GM12801 (cell line): Measurements from ENCODE around the gene TBC1D22A.

Source experiments
- TF ChIP-seq, protein P1 (sequence below): IDR thresholded peaks from one replicate; pipeline ENCODE4 v1.5.1; 2011; ENCODE audit warnings: control low read depth; ENCODE audit not compliant: insufficient read length; ENCODE audit errors: extremely low read depth

Gene TBC1D22A

DNA sequence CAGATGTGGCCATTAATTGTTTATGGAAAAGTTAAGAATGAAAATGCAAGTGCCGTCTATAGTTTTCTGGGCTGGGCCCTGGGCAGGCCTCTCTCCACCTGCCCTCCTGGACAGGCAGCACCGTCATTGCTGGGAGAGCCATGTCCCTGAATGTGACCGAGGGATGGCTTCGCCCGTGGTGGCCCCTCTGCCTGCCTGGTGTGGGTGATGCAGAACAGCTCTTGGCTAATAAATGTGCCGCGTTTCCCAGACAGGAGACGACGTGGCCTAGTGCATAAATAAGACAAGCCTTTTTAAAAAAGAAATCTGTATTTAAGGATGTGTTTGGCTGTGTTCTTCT is 407.3 kb downstream of the TBC1D22A start:
- TF ChIP-seq, protein P1, sequence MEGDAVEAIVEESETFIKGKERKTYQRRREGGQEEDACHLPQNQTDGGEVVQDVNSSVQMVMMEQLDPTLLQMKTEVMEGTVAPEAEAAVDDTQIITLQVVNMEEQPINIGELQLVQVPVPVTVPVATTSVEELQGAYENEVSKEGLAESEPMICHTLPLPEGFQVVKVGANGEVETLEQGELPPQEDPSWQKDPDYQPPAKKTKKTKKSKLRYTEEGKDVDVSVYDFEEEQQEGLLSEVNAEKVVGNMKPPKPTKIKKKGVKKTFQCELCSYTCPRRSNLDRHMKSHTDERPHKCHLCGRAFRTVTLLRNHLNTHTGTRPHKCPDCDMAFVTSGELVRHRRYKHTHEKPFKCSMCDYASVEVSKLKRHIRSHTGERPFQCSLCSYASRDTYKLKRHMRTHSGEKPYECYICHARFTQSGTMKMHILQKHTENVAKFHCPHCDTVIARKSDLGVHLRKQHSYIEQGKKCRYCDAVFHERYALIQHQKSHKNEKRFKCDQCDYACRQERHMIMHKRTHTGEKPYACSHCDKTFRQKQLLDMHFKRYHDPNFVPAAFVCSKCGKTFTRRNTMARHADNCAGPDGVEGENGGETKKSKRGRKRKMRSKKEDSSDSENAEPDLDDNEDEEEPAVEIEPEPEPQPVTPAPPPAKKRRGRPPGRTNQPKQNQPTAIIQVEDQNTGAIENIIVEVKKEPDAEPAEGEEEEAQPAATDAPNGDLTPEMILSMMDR, result no peak

DNA sequence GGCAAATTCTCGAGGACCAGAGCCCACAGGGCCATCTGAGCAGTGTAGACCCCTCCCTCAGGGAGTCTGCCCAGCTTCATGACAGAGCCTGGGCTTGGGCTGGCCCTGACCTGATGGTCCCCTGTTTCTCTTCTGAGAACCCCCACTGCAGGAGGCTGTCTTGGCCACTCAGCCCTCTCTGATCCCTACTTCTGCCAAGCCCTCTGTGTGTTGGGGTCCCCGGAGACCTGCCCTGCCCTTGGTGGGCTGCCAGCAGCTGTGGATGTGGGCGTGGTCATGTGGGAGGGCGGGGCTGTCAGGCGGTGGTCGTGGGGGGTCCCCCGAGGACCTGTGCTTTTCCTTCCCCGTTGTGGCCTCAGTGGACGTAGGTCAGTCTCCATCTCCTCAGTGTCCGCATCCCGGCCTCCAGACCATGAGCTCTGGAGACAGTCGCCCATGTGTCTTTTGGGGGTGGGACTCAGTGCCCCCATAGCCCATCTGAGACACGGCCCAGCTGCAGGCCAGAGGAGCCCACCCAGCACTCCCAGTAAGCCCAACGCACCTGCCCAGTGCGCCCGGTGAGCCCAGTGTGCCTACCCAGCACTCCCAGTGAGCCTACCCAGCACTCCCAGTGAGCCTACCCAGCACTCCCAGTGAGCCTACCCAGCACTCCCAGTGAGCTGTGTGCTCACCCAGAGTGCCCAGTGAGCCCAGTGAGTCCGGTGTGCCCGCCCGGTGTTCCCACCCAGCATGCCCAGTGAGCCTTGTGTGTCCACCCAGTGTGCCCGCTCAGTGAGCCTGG is 409.2 kb downstream of the TBC1D22A start:
- TF ChIP-seq, protein P1, result no peak

DNA sequence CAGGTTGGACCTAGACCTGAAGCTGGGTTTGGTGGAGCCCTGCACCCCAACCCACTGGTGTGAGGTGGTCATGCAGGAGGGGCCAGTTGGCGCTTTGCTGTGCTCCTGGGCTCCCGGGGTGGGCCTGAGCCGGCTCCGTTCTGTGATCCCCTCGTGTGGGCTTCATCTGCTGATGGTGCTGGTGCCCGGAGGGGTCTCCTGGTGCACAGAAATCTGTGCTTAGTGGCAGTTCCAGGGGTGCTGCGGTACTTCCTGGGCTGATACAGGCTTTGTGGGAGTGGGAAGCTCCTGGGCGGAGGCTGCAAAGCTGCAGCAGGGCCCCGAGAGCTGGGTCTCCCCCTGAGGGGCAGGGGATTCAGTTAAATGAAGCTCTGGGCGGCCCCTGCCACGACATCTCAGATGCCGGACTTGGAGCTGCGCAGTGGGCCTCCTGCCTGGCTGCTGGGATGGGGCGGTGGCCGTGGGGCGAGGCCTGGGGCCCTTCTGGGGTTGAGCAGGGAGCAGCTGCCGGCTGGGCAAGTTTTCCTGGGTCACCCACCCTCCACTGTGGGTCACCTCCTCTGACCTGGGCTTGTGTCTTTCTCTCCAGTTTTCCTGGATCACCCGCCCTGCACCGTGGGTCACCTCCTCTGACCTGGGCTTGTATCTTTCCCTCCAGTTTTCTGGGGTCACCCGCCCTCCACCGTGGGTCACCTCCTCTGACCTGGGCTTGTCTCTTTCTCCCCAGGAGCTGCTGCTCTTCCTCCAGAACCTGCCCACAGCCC is 410.5 kb downstream of the TBC1D22A start:
- TF ChIP-seq, protein P1, result no peak

DNA sequence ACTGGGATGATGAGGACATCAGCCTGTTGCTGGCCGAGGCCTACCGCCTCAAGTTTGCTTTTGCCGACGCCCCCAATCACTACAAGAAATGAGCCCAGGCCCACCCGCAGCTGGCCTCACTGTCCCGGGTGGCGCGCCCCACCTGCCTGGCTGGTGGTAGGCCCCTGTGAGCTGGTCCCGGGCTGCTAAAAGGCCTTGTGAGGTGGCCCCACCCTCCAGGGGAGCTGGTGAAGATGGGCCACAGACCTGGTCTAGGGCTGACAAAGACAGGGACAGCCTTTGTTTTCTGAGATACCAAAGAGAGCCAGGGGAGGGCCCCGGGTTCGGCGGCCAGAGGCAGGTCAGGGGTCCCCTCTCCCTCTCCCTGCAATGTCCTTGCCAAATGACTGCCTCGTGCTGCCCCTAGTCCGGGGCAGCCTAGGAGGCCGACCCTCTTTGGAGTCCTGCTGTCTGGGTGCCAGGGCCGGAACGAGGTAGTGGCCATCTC is 411.1 kb downstream of the TBC1D22A start:
- TF ChIP-seq, protein P1, result no peak

DNA sequence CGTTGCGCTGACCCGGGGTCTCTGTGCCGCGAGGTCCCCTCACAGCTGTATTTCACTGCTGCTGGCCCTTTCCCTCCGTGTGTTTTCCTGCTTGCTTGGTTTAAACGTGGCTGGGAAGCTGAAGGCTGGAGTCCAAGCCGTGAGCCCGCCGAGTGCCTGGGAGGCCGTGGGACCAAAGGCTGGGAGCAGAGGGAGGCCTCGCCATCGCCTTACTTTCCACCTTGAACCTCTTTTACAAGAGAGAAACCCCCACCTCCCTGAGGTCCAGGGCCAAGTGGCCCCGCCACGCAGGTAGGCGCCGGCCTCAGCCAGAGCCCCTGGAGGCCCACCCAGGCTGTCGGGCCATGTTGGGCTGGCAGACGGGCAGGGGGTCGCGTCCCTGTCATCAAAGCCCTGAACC is 411.6 kb downstream of the TBC1D22A start:
- TF ChIP-seq, protein P1, result no peak

DNA sequence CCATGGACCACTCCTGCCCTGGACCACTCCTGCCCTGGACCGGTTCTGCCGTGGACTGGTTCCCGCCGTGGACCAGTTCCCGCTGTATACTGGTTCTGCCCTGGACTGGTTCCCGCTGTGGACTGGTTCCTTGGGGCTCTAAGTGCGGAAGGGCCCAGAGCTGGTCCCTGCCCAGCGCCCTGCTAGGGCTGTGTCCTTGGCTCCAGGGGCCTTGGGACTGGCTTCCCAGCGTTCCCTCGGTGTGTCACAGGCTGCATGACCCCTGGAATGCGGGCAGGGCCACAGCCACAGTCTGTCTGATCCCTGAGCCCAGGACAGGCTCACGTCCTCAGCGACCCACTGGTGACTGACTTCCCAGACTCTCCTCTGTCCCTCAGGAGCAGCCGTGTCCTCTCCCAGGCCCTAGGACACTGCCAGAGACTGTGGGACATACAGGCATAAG is 412.2 kb downstream of the TBC1D22A start:
- TF ChIP-seq, protein P1, result no peak

DNA sequence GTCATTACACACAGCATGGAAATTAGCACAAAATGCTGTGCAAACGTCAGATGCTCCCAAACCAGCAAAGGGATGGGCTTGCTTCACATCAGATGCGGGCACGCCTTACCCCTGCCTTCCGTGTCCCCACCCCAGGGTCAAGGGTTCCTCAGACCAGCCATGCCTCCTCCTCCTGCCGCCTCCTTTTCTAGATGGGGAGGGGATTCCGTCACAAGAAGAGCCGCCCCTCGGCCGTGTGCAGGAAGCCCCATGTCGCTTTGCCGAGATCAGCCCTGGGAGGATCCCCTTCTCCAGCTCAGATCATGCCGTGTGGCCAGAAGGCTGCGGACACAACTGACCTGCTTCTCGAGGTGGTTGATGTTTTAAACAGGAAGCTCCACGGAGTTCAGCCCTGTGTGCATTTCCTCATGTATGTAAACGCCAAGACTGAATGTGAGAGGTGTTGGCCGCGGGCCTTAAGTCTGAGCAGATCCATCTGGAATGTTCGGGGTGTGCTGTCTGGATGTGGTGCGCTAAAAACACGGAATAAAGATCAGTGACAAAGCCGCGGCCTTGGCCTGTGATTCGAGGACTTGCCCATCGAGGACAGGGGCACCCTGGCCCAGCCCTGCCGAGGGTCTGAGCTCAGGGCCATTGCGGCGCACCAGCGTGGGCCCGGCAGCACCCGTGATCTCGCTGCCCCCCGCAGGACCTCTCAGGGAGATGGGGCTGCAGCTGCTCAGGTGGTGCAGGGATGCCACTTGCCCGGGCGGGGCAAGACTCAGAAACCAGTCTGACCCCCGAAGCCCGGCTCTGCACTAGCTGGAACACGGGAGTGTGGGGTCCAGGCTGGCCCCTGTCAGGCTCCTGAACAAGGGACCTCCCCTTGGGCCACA is 412.9 kb downstream of the TBC1D22A start:
- TF ChIP-seq, protein P1, result no peak
